HUES64 (cell line): ENCODE data around the gene LDLRAD3.

Experiments
- H3K27ac ChIP-seq: 2 replicates; pipeline ENCODE4 v1.7.0; 2013; ENCODE audit warnings: low read depth, low read length, inconsistent platforms
- H3K27me3 ChIP-seq: 2 replicates; pipeline ENCODE4 v1.6.1; 2013; ENCODE audit warnings: mild to moderate bottlenecking, low read length; ENCODE audit not compliant: insufficient read depth
- H3K36me3 ChIP-seq: 2 replicates; pipeline ENCODE4 v1.6.1; 2013; ENCODE audit warnings: mild to moderate bottlenecking, low read length; ENCODE audit not compliant: insufficient read depth
- H3K4me1 ChIP-seq: 2 replicates; pipeline ENCODE4 v1.6.1; 2013; ENCODE audit warnings: mild to moderate bottlenecking, low read length, moderate library complexity; ENCODE audit not compliant: insufficient read depth
- H3K4me3 ChIP-seq: 2 replicates; pipeline ENCODE4 v1.5.1; 2013; ENCODE audit warnings: mild to moderate bottlenecking, low read length, moderate library complexity
- H3K9ac ChIP-seq: 2 replicates; pipeline ENCODE4 v1.6.1; 2013; ENCODE audit warnings: mild to moderate bottlenecking, low read depth, low read length
- H3K9me3 ChIP-seq: 2 replicates; pipeline ENCODE4 v1.6.1; 2013; ENCODE audit warnings: low read depth, low read length; ENCODE audit not compliant: insufficient read depth
- WGBS: fragments of 150-250, 120-280 bp; methylation state at CpG from one replicate; pipeline ENCODE4 v1.1.7; 2013; ENCODE audit warnings: missing lambda C conversion rate; 5-methylcytosine and 5-hydroxymethylcytosine counted together

The LDLRAD3 gene

DNA sequence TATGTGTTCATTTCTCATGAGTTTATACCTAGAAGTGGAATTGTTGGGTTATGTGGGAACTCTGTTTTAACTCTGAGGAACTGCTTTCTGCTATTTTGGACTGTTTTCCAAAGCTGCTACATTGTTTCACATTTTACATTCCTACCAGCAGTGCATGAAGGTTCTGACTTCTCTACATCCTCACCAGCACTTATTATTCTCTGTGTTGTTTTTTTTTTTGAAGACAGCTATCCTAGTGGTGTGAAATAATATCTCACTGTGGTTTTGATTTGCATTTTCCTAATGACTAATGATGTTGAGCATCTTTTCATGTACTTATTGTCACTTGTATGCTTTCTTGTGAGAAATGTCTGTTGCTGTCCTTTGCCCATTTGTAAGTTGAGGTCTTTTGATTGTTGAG is 175.4 kb downstream of the LDLRAD3 start:
- H3K4me1 ChIP-seq: no peaks in the 10 kb centered on the region
- H3K27me3 ChIP-seq: no peaks in the 10 kb centered on the region
- no peak overlapping the region for H3K27ac ChIP-seq
- H3K36me3 ChIP-seq: peaks cover 12% of the 10 kb centered on the region
- no peak overlapping the region for H3K9ac ChIP-seq
- H3K4me3 ChIP-seq: no peak overlapping the region
- peaks cover 2% of the 10 kb centered on the region; the same call in 1 of the 2 replicates for H3K9me3 ChIP-seq

GRCh38 chr11:36121054-36121453 is 177.2 kb downstream of the LDLRAD3 start:
- Histone ChIP-seq H3K4me1 (peaks cover 9% of the 10 kb centered on the region), H3K27ac (no peak overlapping the region), H3K9me3 (no peaks in the 10 kb centered on the region), H3K9ac (no peak overlapping the region), H3K4me3 (no peak overlapping the region), H3K27me3 (no peaks in the 10 kb centered on the region), H3K36me3 (no peaks in the 10 kb centered on the region)
- 92% methylated on average over 6 of the region's 6 CpGs for WGBS

- Histone ChIP-seq H3K27ac (no peak overlapping the region), H3K36me3 (no peaks in the 10 kb centered on the region), H3K4me1 (peaks cover 18% of the 10 kb centered on the region), H3K27me3 (no peaks in the 10 kb centered on the region), H3K4me3 (no peak overlapping the region), H3K9me3 (no peaks in the 10 kb centered on the region), H3K9ac (no peak overlapping the region)
- no CpG with 5 or more reads among the region's 2 CpGs for WGBS
Observed at GRCh38 chr11:36122671-36123070, 178.8 kb downstream of the LDLRAD3 start.

GRCh38 chr11:36123336-36124101 is 179.7 kb downstream of the LDLRAD3 start:
- Histone ChIP-seq H3K9ac (no peak overlapping the region), H3K27ac (no peak overlapping the region), H3K4me1 (peaks cover 18% of the 10 kb centered on the region), H3K36me3 (no peaks in the 10 kb centered on the region), H3K4me3 (no peak overlapping the region), H3K9me3 (no peaks in the 10 kb centered on the region), H3K27me3 (no peaks in the 10 kb centered on the region)
- WGBS: 94% methylated on average over 12 of the region's 12 CpGs

DNA sequence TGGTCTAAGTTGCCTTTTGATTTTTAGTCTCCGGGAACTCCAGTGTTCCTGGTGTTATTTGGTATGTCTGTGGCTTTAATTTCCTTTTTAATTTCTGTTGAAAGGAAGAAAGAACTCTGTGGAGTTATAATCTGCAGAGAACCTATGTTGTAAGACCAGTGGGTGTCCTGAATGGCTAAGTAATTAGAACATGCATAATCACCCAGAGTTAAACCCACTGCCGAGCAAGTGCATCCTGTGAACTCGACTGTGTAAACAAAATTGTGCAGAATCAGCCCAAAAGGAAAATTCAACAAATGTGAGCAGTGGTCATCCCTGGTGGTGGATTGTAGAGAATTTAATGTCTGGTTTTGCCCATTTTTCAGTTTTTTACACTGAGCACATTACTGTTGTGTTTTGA is 182.8 kb downstream of the LDLRAD3 start:
- no peaks in the 10 kb centered on the region for H3K36me3 ChIP-seq
- peaks cover 31% of the 10 kb centered on the region for H3K4me1 ChIP-seq
- no peaks in the 10 kb centered on the region for H3K27me3 ChIP-seq
- H3K9me3 ChIP-seq: no peaks in the 10 kb centered on the region
- no peak overlapping the region for H3K9ac ChIP-seq
- no peak overlapping the region for H3K4me3 ChIP-seq
- 69% methylated on average over 3 of the region's 3 CpGs for WGBS
- H3K27ac ChIP-seq: no peak overlapping the region

DNA sequence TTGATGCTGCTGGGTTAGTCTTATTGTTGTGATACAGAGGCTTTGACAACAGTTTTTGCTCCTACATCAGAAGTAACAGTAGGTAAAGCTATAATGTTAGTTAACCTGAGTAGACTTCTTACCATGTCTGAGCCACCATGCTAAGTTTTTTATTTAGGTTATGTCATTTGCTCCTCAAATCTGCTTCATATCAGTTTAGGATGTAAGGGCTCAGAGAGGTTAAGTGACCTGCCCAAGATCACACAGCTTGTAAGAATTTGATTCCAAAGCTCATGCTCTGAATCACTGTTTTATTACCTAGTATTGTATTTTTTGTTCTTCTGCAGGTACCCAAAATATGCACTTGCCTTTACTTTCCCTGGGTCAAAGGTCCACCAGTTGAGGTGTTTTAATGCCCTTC is 183.7 kb downstream of the LDLRAD3 start:
- Histone ChIP-seq H3K36me3 (no peaks in the 10 kb centered on the region), H3K4me1 (peaks cover 31% of the 10 kb centered on the region), H3K27ac (no peak overlapping the region), H3K9ac (no peak overlapping the region), H3K4me3 (no peak overlapping the region), H3K9me3 (no peaks in the 10 kb centered on the region), H3K27me3 (no peaks in the 10 kb centered on the region)

DNA sequence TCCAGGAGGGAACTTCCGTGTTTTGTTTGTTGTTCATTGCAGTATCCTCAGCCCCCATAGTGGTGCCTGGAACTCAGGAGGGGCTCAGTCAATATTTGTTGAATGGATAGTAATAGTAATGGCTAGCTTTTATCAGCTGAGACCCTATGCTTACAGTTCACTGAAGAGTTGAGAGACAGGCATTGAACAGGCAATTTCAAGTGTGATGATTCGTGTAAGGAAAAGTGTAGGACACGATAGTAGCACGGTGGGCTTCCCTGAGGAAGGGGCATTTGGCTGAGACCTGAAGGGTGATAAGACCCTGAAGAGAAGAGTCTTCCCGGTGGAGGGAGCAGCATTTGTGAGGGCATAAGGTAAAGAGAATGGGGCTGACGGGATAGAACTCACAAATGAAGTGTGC is 186.1 kb downstream of the LDLRAD3 start:
- Histone ChIP-seq H3K9ac (no peak overlapping the region), H3K27me3 (no peaks in the 10 kb centered on the region), H3K36me3 (no peaks in the 10 kb centered on the region), H3K27ac (no peak overlapping the region), H3K9me3 (no peaks in the 10 kb centered on the region), H3K4me1 (peaks cover 31% of the 10 kb centered on the region), H3K4me3 (no peak overlapping the region)
- WGBS: 88% methylated on average over 6 of the region's 6 CpGs

DNA sequence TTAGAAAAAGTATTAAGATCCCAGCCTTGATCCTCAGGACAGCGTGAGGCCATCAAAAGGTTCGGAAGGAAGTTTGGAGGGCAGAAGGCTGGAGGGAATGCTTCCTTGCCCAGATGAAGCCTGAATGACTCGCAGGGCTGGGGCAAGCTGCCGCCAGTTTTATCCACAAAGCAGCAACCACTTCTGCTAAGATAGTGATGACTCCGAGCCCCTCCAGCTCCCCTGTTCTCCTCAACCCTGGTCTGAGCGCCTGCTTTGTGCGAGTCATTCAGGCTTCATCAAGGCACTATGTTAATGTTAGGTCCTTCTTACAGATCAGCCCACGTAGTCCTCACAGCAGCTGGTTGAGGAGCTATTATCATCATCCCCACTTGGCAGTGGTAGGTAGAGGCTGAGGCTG is 186.5 kb downstream of the LDLRAD3 start:
- H3K36me3 ChIP-seq: no peaks in the 10 kb centered on the region
- peaks cover 28% of the 10 kb centered on the region for H3K4me1 ChIP-seq
- H3K27me3 ChIP-seq: no peaks in the 10 kb centered on the region
- H3K9ac ChIP-seq: no peak overlapping the region
- H3K27ac ChIP-seq: no peak overlapping the region
- H3K9me3 ChIP-seq: no peaks in the 10 kb centered on the region
- 93% methylated on average over 8 of the region's 8 CpGs for WGBS
- no peak overlapping the region for H3K4me3 ChIP-seq

GRCh38 chr11:36131721-36132397 is 188.0 kb downstream of the LDLRAD3 start:
- Histone ChIP-seq H3K4me1 (peaks cover 14% of the 10 kb centered on the region), H3K27me3 (no peaks in the 10 kb centered on the region), H3K9me3 (no peaks in the 10 kb centered on the region), H3K27ac (no peak overlapping the region), H3K9ac (no peak overlapping the region), H3K36me3 (no peaks in the 10 kb centered on the region), H3K4me3 (no peak overlapping the region)
- 67% methylated on average over 8 of the region's 8 CpGs for WGBS

- H3K27ac ChIP-seq: no peak overlapping the region
- no peak overlapping the region for H3K9ac ChIP-seq
- no peaks in the 10 kb centered on the region for H3K9me3 ChIP-seq
- H3K4me1 ChIP-seq: peaks cover 15% of the 10 kb centered on the region
- no peak overlapping the region for H3K4me3 ChIP-seq
- 95% methylated on average over 1 of the region's 1 CpG for WGBS
- no peaks in the 10 kb centered on the region for H3K36me3 ChIP-seq
- H3K27me3 ChIP-seq: no peaks in the 10 kb centered on the region
Observed at GRCh38 chr11:36132940-36133339, 189.1 kb downstream of the LDLRAD3 start.

DNA sequence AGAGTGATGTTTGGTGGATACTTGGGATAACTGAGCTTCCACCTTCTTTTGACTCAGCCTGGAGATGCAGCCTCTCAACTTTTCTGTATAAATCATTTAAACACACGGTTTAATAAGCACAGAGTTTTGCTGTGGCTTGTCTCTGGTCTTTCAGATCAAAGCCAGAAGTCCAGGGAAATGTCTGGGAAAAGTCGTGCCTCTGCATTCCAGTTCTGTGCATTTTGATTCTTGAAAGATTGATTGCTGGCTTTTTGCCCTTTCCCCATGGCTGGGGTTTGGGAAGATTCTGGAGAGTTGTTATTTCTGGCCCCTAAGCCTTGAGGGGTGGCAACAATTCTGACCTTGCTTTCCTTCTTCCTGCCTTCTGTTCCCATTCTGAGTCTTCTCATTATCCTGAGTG is 191.2 kb downstream of the LDLRAD3 start:
- Histone ChIP-seq H3K36me3 (no peaks in the 10 kb centered on the region), H3K9me3 (no peaks in the 10 kb centered on the region), H3K27ac (no peak overlapping the region), H3K9ac (no peak overlapping the region), H3K4me3 (no peak overlapping the region), H3K4me1 (peaks cover 15% of the 10 kb centered on the region), H3K27me3 (no peaks in the 10 kb centered on the region)
- 94% methylated on average over 2 of the region's 2 CpGs for WGBS
